ENCODE results near the gene ADARB2.

DNA sequence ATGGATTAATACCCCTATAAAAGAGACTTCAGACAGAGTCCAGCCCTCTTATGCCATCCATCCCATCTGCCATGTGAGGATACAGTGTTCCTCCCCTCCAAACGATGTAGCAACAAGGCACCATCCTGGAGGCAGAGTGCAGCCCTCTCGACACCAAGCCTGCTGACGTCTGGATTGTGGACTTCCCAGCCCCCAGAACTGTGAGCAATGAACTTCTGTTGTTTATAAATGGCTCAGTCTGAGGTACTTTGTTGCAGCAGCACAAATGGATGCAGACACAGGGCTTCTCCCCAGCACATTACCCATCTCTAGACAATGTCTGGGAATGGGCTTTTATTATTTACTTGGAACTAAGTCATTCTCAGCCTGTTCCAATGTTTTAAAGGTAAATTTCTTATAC lies 485.6 kb downstream of the ADARB2 start:
- TF ChIP-seq CTCF (tag by site-specific recombination; IDR thresholded peaks at IDR 0.05), result no peak
- no peak for TF ChIP-seq PATZ1 (tag by site-specific recombination; IDR thresholded peaks at IDR 0.05)
- TF ChIP-seq ZNF274 (IDR thresholded peaks at IDR 0.05; ENCODE audit: low read length), result no peak
- TF ChIP-seq ZNF274 (tag by site-specific recombination; IDR thresholded peaks at IDR 0.05; ENCODE audit: borderline replicate concordance), result no peak
- TF ChIP-seq ZNF174 (tag by site-specific recombination; IDR thresholded peaks at IDR 0.05), result no peak
